Osteoblast (primary cell): ENCODE measurements around the gene CCR9. TPM values are rescaled to one million over a fixed set of nuclear protein-coding genes. Genes with fewer than 3 reads are reported as not detected.

Experiments used
- DNase-seq: peaks from one replicate; pipeline ENCODE4 v3.0.0; 2011; ENCODE audit warnings: low spot score, mixed read lengths; ENCODE audit not compliant: insufficient read length; ENCODE audit errors: missing footprints
- H2AFZ ChIP-seq: 2 replicates; pipeline ENCODE4 v1.6.0; 2011; ENCODE audit warnings: mild to moderate bottlenecking, low read length
- H3K27ac ChIP-seq: 2 replicates; pipeline ENCODE4 v1.5.1; 2011; ENCODE audit warnings: mild to moderate bottlenecking, low read depth, low read length, moderate library complexity
- H3K27me3 ChIP-seq: 2 replicates; pipeline ENCODE4 v1.6.0; 2012; ENCODE audit warnings: mild to moderate bottlenecking, control low read depth, inconsistent platforms, low read length, moderate library complexity; ENCODE audit not compliant: insufficient read depth
- H3K36me3 ChIP-seq: 2 replicates; pipeline ENCODE4 v1.5.1; 2011; ENCODE audit warnings: mild to moderate bottlenecking, low read length, control low read depth, moderate library complexity; ENCODE audit not compliant: insufficient read depth
- H3K4me1 ChIP-seq: 2 replicates; pipeline ENCODE4 v1.5.1; 2011; ENCODE audit warnings: mild to moderate bottlenecking, low read length, control low read depth, moderate library complexity; ENCODE audit not compliant: insufficient read depth
- H3K4me2 ChIP-seq: 2 replicates; pipeline ENCODE4 v1.6.0; 2011; ENCODE audit warnings: mild to moderate bottlenecking, low read length; ENCODE audit not compliant: insufficient read depth
- H3K4me3 ChIP-seq: fragments of 200-600 bp; sonication (generic); 3 replicates; pipeline ENCODE4 v1.5.1; 2012; ENCODE audit warnings: mild to moderate bottlenecking, low read length, inconsistent platforms; ENCODE audit not compliant: insufficient read depth
- H3K79me2 ChIP-seq: 2 replicates; pipeline ENCODE4 v1.6.0; 2012; ENCODE audit warnings: mild to moderate bottlenecking, low read length, control low read depth, inconsistent platforms; ENCODE audit not compliant: insufficient read depth
- H3K9me3 ChIP-seq: 2 replicates; pipeline ENCODE4 v1.5.1; 2011; ENCODE audit warnings: low read depth, low read length, control low read depth
- H4K20me1 ChIP-seq: 2 replicates; pipeline ENCODE4 v1.6.0; 2012; ENCODE audit warnings: mild to moderate bottlenecking, low read length, control low read depth; ENCODE audit not compliant: insufficient read depth
- total RNA-seq: library from RNA; depleted of rRNA; stranded (reverse); fragments of >200 nt; gene quantifications from 2 replicates; pipeline ENCODE4 v1.2.3, GENCODE V29; 2012
- TF ChIP-seq, protein P1 (sequence below): IDR thresholded peaks from 2 replicates; pipeline ENCODE4 v1.5.1; 2011; ENCODE audit warnings: mild to moderate bottlenecking, low read depth, low read length, moderate library complexity; ENCODE audit errors: extremely low read depth

Gene CCR9
- total RNA-seq, 1 donor: not detected

DNA sequence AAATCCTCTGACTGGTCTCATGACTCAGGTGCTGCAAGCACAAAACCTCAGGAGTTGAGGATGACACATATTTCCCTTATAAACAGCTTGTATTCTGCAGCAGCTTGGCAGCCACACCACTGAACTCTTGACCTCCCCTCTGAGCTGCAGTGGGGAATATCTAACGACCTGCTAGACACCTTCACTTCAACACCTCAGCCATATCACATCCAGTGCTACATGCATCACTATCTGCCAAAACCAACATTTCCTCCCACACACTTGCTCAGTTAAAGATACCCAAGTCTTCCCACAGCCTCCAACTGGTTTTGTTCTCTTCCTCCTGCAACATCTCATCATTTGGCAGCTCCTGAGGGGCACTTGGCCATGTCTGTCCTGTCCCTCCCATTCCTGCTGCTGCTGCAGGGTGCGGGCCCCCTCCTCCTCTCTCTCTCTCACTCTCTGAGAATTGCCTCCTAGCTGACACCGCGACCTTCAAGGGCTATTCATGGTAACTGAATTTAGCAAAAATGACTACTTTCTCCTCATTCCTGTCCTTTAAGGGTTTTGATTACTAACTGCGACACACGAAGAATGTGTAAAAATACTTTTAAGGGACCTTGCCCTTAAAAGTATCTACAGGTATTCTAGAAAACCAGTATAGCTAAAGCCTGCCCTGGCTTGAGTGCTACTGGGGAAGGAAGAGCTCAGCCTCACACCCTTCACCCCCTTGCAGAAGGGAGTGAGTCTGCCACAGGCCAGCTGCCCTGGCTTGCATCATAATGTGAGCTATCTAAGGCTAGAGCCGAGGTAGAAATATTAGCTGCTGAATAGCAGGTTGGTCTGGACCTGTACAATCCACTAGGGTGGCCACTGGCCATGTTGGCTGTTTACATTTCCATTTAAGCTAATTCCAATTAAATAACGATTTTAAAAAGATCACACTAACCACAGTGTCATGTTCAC lies 5.0 kb upstream of the CCR9 start:
- no peak overlapping the region for H3K27ac ChIP-seq
- no peaks in the 10 kb centered on the region for H3K9me3 ChIP-seq
- H4K20me1 ChIP-seq: peaks cover 3% of the 10 kb centered on the region
- H3K4me2 ChIP-seq: no peak overlapping the region
- no peaks in the 10 kb centered on the region for H3K36me3 ChIP-seq
- H3K4me3 ChIP-seq: no peak overlapping the region
- DNase-seq: no peak
- TF ChIP-seq, protein P1, sequence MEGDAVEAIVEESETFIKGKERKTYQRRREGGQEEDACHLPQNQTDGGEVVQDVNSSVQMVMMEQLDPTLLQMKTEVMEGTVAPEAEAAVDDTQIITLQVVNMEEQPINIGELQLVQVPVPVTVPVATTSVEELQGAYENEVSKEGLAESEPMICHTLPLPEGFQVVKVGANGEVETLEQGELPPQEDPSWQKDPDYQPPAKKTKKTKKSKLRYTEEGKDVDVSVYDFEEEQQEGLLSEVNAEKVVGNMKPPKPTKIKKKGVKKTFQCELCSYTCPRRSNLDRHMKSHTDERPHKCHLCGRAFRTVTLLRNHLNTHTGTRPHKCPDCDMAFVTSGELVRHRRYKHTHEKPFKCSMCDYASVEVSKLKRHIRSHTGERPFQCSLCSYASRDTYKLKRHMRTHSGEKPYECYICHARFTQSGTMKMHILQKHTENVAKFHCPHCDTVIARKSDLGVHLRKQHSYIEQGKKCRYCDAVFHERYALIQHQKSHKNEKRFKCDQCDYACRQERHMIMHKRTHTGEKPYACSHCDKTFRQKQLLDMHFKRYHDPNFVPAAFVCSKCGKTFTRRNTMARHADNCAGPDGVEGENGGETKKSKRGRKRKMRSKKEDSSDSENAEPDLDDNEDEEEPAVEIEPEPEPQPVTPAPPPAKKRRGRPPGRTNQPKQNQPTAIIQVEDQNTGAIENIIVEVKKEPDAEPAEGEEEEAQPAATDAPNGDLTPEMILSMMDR: no peak
- no peaks in the 10 kb centered on the region for H3K79me2 ChIP-seq
- no peak overlapping the region for H2AFZ ChIP-seq
- peaks cover 45% of the 10 kb centered on the region for H3K27me3 ChIP-seq
- H3K4me1 ChIP-seq: peaks cover 5% of the 10 kb centered on the region

DNA sequence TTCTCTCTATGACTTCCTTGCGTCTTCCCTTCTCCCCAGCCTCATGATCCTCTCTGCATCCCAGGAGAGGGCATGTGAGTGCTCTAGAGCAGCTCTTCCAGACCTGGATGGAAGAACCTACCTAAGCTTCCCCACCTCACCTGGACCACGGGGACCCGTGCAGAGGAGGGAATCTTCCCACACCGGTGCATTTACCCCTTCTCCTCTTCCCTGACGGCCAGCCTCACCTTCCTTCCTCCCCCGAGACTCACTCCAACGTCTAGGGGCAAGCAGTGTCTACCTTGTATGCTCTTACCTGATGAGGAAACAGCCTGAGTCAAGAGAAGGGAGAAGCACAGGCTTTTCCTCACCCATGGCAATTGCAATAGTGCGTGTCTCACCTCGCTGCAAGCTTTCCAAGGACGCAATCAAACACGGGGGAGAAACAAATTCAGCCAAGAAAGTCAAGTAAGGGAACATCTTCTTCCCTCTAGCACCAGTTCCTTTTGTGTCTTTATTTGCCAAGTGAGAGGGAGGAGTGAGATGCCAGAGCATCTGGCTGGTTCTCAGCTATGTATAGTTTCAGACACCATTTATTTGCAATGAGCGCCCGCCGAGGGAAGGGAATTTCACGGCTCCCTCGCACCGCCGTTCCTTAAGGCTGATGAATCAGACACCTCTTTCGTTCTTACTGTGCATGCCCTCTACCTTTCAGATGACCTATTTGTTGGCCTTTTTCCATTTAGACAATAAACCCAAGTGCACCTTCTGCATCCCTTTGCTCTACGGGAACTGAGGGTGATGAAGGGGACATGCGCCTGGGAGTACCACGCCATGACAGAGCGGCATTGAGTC lies 1.8 kb upstream of the CCR9 start:
- Histone ChIP-seq H4K20me1 (peaks cover 3% of the 10 kb centered on the region), H3K4me1 (peaks cover 5% of the 10 kb centered on the region), H3K27ac (no peak overlapping the region), H2AFZ (no peak overlapping the region), H3K79me2 (no peaks in the 10 kb centered on the region), H3K36me3 (no peaks in the 10 kb centered on the region), H3K4me2 (no peak overlapping the region), H3K9me3 (no peaks in the 10 kb centered on the region), H3K4me3 (no peak overlapping the region), H3K27me3 (peaks cover 35% of the 10 kb centered on the region)
- TF ChIP-seq, protein P1: no peak
- peak; percentile 43 for DNase-seq

DNA sequence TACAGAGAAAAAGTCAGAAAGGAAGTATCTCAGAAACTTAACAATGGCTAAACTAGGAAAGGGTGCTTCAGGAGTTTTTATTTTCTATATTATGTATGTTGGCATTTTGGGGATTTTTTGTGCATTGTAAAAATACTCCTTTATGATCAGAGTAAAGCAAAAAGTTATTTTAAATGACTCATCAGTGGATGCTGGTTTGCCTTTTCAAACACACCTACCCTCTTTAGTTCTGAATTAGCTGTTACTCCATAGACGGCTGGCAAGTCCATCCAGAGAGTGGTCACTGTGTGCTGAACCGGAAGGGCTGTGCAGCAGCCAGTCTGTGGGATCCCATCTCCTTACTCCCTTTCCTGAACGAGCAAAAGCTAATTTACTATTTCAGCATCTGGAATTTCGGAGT lies 942 bp downstream of the CCR9 start:
- H3K4me3 ChIP-seq: no peak overlapping the region
- TF ChIP-seq, protein P1: no peak
- H4K20me1 ChIP-seq: no peaks in the 10 kb centered on the region
- no peaks in the 10 kb centered on the region for H3K4me1 ChIP-seq
- no peak for DNase-seq
- peaks cover 38% of the 10 kb centered on the region for H3K27me3 ChIP-seq
- H3K9me3 ChIP-seq: no peaks in the 10 kb centered on the region
- H2AFZ ChIP-seq: peak overlapping the region; percentile 59
- no peaks in the 10 kb centered on the region for H3K36me3 ChIP-seq
- no peaks in the 10 kb centered on the region for H3K79me2 ChIP-seq
- no peak overlapping the region for H3K27ac ChIP-seq
- H3K4me2 ChIP-seq: no peak overlapping the region
